ENCODE results near the gene FHL3.

FHL3 gene

DNA sequence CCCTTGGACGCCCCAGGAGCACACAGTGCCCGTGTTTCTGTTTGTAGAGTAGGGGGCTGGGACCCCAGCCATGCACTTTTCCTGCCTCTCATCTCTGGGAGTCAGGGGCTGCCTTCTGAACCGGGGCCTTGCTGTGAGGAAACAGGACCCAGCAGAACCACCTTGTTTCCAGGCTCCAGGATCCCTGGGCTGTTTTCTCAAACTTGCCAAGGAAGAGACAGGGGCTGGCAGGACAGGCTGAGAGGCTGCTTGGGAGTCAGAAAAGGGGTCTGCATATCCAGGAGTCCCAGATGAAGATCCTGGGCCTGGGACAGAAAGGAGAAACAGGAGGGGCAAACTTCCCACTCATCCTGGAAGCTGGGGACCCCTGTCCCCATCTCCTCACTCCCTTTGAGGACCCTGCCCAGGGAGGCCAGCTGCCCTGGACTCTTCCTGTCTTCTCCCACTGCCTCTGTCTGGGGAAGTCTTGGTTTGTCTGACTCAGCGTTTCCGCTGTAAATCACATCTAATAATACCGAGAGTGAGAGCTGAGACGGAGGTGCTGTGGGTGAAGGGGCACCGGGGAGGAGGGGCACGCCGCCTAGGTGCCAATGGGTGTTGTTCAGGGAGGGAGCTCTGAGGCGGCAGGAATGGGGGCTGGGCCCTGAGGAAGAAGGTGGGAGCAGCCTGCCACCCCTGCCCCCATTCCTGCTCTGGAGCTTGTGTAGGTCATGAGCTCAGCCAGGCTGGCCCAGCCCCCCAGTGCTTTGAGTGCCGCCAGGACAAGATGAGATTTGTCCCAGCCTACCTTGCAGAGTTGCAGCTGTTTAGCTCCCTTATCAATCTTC lies 24.6 kb upstream of the FHL3 start:
- Histone ChIP-seq H3K4me3 (replicated peaks; ENCODE audit: insufficient read depth, low read length) (no peak overlapping the region), H3K27me3 (ENCODE audit: insufficient read depth, poor library complexity, severe bottlenecking) (no peaks in the 10 kb centered on the region), H3K27ac (replicated peaks) (no peak overlapping the region)
- DNase-seq (ENCODE audit: low read depth in 1 of 2, low spot score in 1 of 2), result no peak
- TF ChIP-seq, protein P1, sequence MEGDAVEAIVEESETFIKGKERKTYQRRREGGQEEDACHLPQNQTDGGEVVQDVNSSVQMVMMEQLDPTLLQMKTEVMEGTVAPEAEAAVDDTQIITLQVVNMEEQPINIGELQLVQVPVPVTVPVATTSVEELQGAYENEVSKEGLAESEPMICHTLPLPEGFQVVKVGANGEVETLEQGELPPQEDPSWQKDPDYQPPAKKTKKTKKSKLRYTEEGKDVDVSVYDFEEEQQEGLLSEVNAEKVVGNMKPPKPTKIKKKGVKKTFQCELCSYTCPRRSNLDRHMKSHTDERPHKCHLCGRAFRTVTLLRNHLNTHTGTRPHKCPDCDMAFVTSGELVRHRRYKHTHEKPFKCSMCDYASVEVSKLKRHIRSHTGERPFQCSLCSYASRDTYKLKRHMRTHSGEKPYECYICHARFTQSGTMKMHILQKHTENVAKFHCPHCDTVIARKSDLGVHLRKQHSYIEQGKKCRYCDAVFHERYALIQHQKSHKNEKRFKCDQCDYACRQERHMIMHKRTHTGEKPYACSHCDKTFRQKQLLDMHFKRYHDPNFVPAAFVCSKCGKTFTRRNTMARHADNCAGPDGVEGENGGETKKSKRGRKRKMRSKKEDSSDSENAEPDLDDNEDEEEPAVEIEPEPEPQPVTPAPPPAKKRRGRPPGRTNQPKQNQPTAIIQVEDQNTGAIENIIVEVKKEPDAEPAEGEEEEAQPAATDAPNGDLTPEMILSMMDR (IDR thresholded peaks at IDR 0.05; ENCODE audit: insufficient read depth, low read length), result no peak
- no peak for TF ChIP-seq GABPA (IDR thresholded peaks at IDR 0.05; ENCODE audit: low read depth)
- TF ChIP-seq, protein P2, sequence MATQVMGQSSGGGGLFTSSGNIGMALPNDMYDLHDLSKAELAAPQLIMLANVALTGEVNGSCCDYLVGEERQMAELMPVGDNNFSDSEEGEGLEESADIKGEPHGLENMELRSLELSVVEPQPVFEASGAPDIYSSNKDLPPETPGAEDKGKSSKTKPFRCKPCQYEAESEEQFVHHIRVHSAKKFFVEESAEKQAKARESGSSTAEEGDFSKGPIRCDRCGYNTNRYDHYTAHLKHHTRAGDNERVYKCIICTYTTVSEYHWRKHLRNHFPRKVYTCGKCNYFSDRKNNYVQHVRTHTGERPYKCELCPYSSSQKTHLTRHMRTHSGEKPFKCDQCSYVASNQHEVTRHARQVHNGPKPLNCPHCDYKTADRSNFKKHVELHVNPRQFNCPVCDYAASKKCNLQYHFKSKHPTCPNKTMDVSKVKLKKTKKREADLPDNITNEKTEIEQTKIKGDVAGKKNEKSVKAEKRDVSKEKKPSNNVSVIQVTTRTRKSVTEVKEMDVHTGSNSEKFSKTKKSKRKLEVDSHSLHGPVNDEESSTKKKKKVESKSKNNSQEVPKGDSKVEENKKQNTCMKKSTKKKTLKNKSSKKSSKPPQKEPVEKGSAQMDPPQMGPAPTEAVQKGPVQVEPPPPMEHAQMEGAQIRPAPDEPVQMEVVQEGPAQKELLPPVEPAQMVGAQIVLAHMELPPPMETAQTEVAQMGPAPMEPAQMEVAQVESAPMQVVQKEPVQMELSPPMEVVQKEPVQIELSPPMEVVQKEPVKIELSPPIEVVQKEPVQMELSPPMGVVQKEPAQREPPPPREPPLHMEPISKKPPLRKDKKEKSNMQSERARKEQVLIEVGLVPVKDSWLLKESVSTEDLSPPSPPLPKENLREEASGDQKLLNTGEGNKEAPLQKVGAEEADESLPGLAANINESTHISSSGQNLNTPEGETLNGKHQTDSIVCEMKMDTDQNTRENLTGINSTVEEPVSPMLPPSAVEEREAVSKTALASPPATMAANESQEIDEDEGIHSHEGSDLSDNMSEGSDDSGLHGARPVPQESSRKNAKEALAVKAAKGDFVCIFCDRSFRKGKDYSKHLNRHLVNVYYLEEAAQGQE (IDR thresholded peaks at IDR 0.05; ENCODE audit: insufficient replicate concordance, low read depth), result no peak
- TF ChIP-seq SPI1 (IDR thresholded peaks at IDR 0.05; ENCODE audit: borderline replicate concordance, low read depth), result no peak
- no peak for TF ChIP-seq POLR2AphosphoS5 (IDR thresholded peaks at IDR 0.05; ENCODE audit: low read depth)

DNA sequence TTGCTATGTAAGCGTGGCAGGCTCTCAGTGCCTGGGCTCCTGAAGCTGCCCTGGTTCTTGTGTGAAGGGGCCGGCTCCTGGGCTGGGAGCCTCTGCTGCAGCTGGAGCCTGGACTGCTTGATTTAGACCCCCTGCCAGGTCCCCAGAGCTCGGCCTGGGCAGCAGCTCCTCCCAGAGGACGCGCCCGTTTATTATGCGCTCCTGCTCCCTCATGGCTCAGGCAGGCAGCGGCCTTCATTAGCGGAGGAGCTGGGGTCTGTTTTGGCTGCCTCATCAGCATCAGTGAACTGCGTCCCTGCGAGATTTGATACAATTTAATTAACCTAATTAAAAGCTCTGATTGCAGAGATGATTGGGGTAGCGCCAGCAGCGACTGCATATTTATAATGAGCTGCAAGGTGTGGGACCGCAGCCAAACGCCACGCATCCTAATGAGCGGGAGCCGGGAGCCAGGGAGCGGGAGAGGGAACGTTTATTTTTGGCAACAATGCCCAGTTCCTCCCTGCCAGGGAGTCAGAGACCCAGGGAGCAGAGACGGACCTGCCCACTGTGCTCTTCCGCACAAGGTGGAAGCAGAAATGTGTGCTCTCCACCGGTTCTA lies 23.9 kb upstream of the FHL3 start:
- H3K27ac ChIP-seq (replicated peaks), result no peak overlapping the region

DNA sequence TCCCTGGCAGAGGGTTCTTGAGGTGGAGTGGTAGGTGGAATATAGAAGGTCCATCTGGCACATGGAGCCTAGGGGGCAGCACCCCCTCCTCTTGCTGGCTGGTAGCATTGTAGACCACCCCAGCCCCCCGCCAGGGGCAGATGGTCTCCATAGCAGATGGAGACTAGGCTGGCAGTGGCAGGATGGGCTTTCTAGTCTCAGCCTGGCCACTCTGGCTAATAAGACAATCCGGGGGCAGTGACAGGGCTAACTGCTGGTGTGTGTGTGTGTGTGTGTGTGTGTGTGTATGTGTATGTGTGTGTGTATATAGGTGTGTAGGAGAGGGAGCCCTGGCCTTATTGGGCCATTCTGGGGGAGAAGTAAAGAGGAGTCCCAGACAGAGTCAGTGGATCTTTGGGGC lies 23.4 kb upstream of the FHL3 start:
- Histone ChIP-seq H3K4me3 (replicated peaks; ENCODE audit: insufficient read depth, low read length) (no peak overlapping the region), H3K27ac (replicated peaks) (no peak overlapping the region), H3K27me3 (ENCODE audit: insufficient read depth, poor library complexity, severe bottlenecking) (no peaks in the 10 kb centered on the region)
- DNase-seq (ENCODE audit: low read depth in 1 of 2, low spot score in 1 of 2), result no peak
- TF ChIP-seq, protein P2 (IDR thresholded peaks at IDR 0.05; ENCODE audit: insufficient replicate concordance, low read depth), result no peak
- TF ChIP-seq, protein P1 (IDR thresholded peaks at IDR 0.05; ENCODE audit: insufficient read depth, low read length), result no peak
- TF ChIP-seq POLR2AphosphoS5 (IDR thresholded peaks at IDR 0.05; ENCODE audit: low read depth) (no peak), GABPA (IDR thresholded peaks at IDR 0.05; ENCODE audit: low read depth) (no peak), SPI1 (IDR thresholded peaks at IDR 0.05; ENCODE audit: borderline replicate concordance, low read depth) (no peak)

More for the DNA sequence above, 23.9 kb upstream of the FHL3 start:
- no peak for DNase-seq (ENCODE audit: low read depth in 1 of 2, low spot score in 1 of 2)
- Histone ChIP-seq H3K27me3 (ENCODE audit: insufficient read depth, poor library complexity, severe bottlenecking) (no peaks in the 10 kb centered on the region), H3K4me3 (replicated peaks; ENCODE audit: insufficient read depth, low read length) (no peak overlapping the region)
- TF ChIP-seq, protein P1 (IDR thresholded peaks at IDR 0.05; ENCODE audit: insufficient read depth, low read length), result no peak
- TF ChIP-seq SPI1 (IDR thresholded peaks at IDR 0.05; ENCODE audit: borderline replicate concordance, low read depth) (no peak), GABPA (IDR thresholded peaks at IDR 0.05; ENCODE audit: low read depth) (no peak)

Measured in HL-60 (cell line).